ENCODE measurements around the gene C16orf89. TPM values are rescaled to one million over a fixed set of nuclear protein-coding genes. Genes with fewer than 3 reads are reported as not detected.

The C16orf89 gene
- total RNA-seq, 1 experiment from 2014 or later = not detected

GRCh38 chr16:5069048-5069447 is 3.3 kb upstream of the C16orf89 start:
- Histone ChIP-seq H3K9me2 (replicated peaks; ENCODE audit: low read length) (no peaks in the 10 kb centered on the region), H3K36me3 (ENCODE audit: low read depth, low read length) (no peaks in the 10 kb centered on the region), H3K9me3 (ENCODE audit: low read length) (no peaks in the 10 kb centered on the region), H3K4me3 (ENCODE audit: low read length) (no peak overlapping the region), H3K27ac (ENCODE audit: low read length) (no peak overlapping the region), H3K4me1 (ENCODE audit: insufficient read depth, low read length) (peaks cover 16% of the 10 kb centered on the region), H3K9ac (ENCODE audit: low read length) (no peak overlapping the region), H3F3A (ENCODE audit: low read length, unreplicated experiment) (no peaks in the 10 kb centered on the region), H4K20me1 (ENCODE audit: low read length) (no peaks in the 10 kb centered on the region), H3K79me2 (ENCODE audit: low read length) (peaks cover 17% of the 10 kb centered on the region), H3K4me2 (ENCODE audit: low read length) (no peak overlapping the region), H2AFZ (ENCODE audit: low read length) (no peak overlapping the region), H3K27me3 (ENCODE audit: low read length) (no peaks in the 10 kb centered on the region)
- no peak for TF ChIP-seq EZH2 (IDR thresholded peaks at IDR 0.05; ENCODE audit: low read length, unreplicated experiment)
- TF ChIP-seq EZH2phosphoT487 (IDR thresholded peaks at IDR 0.05; ENCODE audit: borderline replicate concordance, low read length) = no peak
- TF ChIP-seq CTCF (conservative IDR thresholded peaks at IDR 0.05; ENCODE audit: low read depth, low read length) = no peak
- intact Hi-C loops (cut with micrococcal nuclease) = no loop called here
- POLR2A ChIA-PET (ENCODE audit: unreplicated experiment) = no interaction called here
- ATAC-seq (no peak), DNase-seq (no peak)
- BruUV-seq (replicated peaks) = no TSS peak
- CTCF ChIA-PET = no interaction called here

- H3K27me3 ChIP-seq (ENCODE audit: low read length) = no peaks in the 10 kb centered on the region
- DNase-seq (no peak), ATAC-seq (no peak)
- H3K4me3 ChIP-seq (ENCODE audit: low read length) = no peak overlapping the region
- ChIA-PET CTCF (no interaction called here), POLR2A (ENCODE audit: unreplicated experiment) (no interaction called here)
- H3K79me2 ChIP-seq (ENCODE audit: low read length) = no peaks in the 10 kb centered on the region
- no peak overlapping the region for H2AFZ ChIP-seq (ENCODE audit: low read length)
- H3K9me3 ChIP-seq (ENCODE audit: low read length) = no peaks in the 10 kb centered on the region
- no peak overlapping the region for H3K27ac ChIP-seq (ENCODE audit: low read length)
- intact Hi-C loops (cut with micrococcal nuclease) = no loop called here
- H3K36me3 ChIP-seq (ENCODE audit: low read depth, low read length) = no peaks in the 10 kb centered on the region
- no peaks in the 10 kb centered on the region for H3K9me2 ChIP-seq (replicated peaks; ENCODE audit: low read length)
- TF ChIP-seq EZH2 (IDR thresholded peaks at IDR 0.05; ENCODE audit: low read length, unreplicated experiment) = no peak
- TF ChIP-seq CTCF (conservative IDR thresholded peaks at IDR 0.05; ENCODE audit: low read depth, low read length) = no peak
- BruUV-seq (replicated peaks) = no TSS peak
- H3F3A ChIP-seq (ENCODE audit: low read length, unreplicated experiment) = no peaks in the 10 kb centered on the region
- H4K20me1 ChIP-seq (ENCODE audit: low read length) = no peaks in the 10 kb centered on the region
- H3K4me2 ChIP-seq (ENCODE audit: low read length) = no peak overlapping the region
- no peak overlapping the region for H3K9ac ChIP-seq (ENCODE audit: low read length)
- peaks cover 4% of the 10 kb centered on the region for H3K4me1 ChIP-seq (ENCODE audit: insufficient read depth, low read length)
These were observed 755 bp upstream of the C16orf89 start for GRCh38 chr16:5066511-5066910.

- Histone ChIP-seq H3K27ac (ENCODE audit: low read length) (no peak overlapping the region), H3K4me1 (ENCODE audit: insufficient read depth, low read length) (no peaks in the 10 kb centered on the region), H3K4me2 (ENCODE audit: low read length) (no peak overlapping the region), H2AFZ (ENCODE audit: low read length) (no peak overlapping the region), H3F3A (ENCODE audit: low read length, unreplicated experiment) (no peaks in the 10 kb centered on the region), H3K9ac (ENCODE audit: low read length) (no peak overlapping the region), H3K79me2 (ENCODE audit: low read length) (no peaks in the 10 kb centered on the region), H4K20me1 (ENCODE audit: low read length) (no peaks in the 10 kb centered on the region), H3K9me3 (ENCODE audit: low read length) (no peaks in the 10 kb centered on the region), H3K36me3 (ENCODE audit: low read depth, low read length) (no peaks in the 10 kb centered on the region), H3K4me3 (ENCODE audit: low read length) (no peak overlapping the region), H3K27me3 (ENCODE audit: low read length) (no peaks in the 10 kb centered on the region), H3K9me2 (replicated peaks; ENCODE audit: low read length) (no peaks in the 10 kb centered on the region)
- no peak for TF ChIP-seq EZH2phosphoT487 (IDR thresholded peaks at IDR 0.05; ENCODE audit: borderline replicate concordance, low read length)
- TF ChIP-seq EZH2 (IDR thresholded peaks at IDR 0.05; ENCODE audit: low read length, unreplicated experiment) = no peak
- no peak for TF ChIP-seq CTCF (conservative IDR thresholded peaks at IDR 0.05; ENCODE audit: low read depth, low read length)
- ChIA-PET CTCF (no interaction called here), POLR2A (ENCODE audit: unreplicated experiment) (no interaction called here)
- DNase-seq (no peak), ATAC-seq (no peak)
- BruUV-seq (replicated peaks) = no TSS peak
- intact Hi-C loops (cut with micrococcal nuclease) = no loop called here
These were observed 430 bp downstream of the C16orf89 start for GRCh38 chr16:5065326-5065725.
